ENCODE data around the gene DGKH. TPM values are rescaled to one million over a fixed set of nuclear protein-coding genes. Genes with fewer than 3 reads are reported as not detected.

Gene DGKH
- total and polyA plus RNA-seq, 9 of the 15 experiments (the other 6 are each of a cell fraction or from before 2014, with no cell fraction given): 0.38 to 4.4 (median 3.1) TPM

DNA sequence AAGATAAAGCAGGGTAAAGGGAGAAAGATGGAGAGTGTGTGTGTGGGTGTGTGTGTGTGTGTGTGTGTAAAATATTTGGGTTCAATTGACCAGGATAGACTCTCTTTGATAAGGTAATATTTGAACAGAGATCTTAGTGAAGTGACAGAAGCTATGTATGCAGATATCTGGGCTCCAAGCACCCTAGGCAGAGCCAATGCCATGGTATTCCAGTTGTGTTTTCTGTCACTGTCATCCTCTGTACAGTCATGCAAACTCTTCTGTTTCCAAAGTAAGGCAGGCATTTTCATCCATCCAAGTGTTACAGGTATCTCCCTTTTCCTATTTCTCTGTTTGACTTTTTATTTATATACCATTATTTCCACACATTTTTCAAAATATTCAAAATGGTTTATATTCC is 13.5 kb downstream of the DGKH start (continued):
- TF ChIP-seq, protein P1, sequence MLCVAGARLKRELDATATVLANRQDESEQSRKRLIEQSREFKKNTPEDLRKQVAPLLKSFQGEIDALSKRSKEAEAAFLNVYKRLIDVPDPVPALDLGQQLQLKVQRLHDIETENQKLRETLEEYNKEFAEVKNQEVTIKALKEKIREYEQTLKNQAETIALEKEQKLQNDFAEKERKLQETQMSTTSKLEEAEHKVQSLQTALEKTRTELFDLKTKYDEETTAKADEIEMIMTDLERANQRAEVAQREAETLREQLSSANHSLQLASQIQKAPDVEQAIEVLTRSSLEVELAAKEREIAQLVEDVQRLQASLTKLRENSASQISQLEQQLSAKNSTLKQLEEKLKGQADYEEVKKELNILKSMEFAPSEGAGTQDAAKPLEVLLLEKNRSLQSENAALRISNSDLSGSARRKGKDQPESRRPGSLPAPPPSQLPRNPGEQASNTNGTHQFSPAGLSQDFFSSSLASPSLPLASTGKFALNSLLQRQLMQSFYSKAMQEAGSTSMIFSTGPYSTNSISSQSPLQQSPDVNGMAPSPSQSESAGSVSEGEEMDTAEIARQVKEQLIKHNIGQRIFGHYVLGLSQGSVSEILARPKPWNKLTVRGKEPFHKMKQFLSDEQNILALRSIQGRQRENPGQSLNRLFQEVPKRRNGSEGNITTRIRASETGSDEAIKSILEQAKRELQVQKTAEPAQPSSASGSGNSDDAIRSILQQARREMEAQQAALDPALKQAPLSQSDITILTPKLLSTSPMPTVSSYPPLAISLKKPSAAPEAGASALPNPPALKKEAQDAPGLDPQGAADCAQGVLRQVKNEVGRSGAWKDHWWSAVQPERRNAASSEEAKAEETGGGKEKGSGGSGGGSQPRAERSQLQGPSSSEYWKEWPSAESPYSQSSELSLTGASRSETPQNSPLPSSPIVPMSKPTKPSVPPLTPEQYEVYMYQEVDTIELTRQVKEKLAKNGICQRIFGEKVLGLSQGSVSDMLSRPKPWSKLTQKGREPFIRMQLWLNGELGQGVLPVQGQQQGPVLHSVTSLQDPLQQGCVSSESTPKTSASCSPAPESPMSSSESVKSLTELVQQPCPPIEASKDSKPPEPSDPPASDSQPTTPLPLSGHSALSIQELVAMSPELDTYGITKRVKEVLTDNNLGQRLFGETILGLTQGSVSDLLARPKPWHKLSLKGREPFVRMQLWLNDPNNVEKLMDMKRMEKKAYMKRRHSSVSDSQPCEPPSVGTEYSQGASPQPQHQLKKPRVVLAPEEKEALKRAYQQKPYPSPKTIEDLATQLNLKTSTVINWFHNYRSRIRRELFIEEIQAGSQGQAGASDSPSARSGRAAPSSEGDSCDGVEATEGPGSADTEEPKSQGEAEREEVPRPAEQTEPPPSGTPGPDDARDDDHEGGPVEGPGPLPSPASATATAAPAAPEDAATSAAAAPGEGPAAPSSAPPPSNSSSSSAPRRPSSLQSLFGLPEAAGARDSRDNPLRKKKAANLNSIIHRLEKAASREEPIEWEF (CRISPR knock-in tag; IDR thresholded peaks at IDR 0.05): no peak
- TF ChIP-seq BACH1 (tag; IDR thresholded peaks at IDR 0.05) (no peak), ZNF76 (CRISPR knock-in tag; IDR thresholded peaks at IDR 0.05; ENCODE audit: borderline replicate concordance) (no peak), CC2D1A (IDR thresholded peaks at IDR 0.05) (no peak), ZC3H8 (IDR thresholded peaks at IDR 0.05) (no peak), PHF20 (IDR thresholded peaks at IDR 0.05; ENCODE audit: partially characterized antibody) (no peak), ZNF699 (CRISPR knock-in tag; IDR thresholded peaks at IDR 0.05; ENCODE audit: insufficient replicate concordance) (no peak), KLF6 (CRISPR knock-in tag; IDR thresholded peaks at IDR 0.05; ENCODE audit: borderline replicate concordance) (no peak), HNRNPH1 (optimal IDR thresholded peaks at IDR 0.05; ENCODE audit: low read depth, low read length) (no peak), RBM34 (IDR thresholded peaks at IDR 0.05; ENCODE audit: borderline replicate concordance, insufficient read depth, low read length) (no peak), NELFE (IDR thresholded peaks at IDR 0.05; ENCODE audit: insufficient read depth, insufficient read length) (no peak), HNRNPL (IDR thresholded peaks at IDR 0.05; ENCODE audit: low read depth, low read length) (no peak)
- TF ChIP-seq, protein P2, sequence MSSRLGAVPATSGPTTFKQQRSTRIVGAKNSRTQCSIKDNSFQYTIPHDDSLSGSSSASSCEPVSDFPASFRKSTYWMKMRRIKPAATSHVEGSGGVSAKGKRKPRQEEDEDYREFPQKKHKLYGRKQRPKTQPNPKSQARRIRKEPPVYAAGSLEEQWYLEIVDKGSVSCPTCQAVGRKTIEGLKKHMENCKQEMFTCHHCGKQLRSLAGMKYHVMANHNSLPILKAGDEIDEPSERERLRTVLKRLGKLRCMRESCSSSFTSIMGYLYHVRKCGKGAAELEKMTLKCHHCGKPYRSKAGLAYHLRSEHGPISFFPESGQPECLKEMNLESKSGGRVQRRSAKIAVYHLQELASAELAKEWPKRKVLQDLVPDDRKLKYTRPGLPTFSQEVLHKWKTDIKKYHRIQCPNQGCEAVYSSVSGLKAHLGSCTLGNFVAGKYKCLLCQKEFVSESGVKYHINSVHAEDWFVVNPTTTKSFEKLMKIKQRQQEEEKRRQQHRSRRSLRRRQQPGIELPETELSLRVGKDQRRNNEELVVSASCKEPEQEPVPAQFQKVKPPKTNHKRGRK (tag; IDR thresholded peaks at IDR 0.05): no peak
- TF ChIP-seq, protein P3, sequence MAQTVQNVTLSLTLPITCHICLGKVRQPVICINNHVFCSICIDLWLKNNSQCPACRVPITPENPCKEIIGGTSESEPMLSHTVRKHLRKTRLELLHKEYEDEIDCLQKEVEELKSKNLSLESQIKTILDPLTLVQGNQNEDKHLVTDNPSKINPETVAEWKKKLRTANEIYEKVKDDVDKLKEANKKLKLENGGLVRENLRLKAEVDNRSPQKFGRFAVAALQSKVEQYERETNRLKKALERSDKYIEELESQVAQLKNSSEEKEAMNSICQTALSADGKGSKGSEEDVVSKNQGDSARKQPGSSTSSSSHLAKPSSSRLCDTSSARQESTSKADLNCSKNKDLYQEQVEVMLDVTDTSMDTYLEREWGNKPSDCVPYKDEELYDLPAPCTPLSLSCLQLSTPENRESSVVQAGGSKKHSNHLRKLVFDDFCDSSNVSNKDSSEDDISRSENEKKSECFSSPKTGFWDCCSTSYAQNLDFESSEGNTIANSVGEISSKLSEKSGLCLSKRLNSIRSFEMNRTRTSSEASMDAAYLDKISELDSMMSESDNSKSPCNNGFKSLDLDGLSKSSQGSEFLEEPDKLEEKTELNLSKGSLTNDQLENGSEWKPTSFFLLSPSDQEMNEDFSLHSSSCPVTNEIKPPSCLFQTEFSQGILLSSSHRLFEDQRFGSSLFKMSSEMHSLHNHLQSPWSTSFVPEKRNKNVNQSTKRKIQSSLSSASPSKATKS (CRISPR knock-in tag; IDR thresholded peaks at IDR 0.05): no peak

All from K562 (cell line).